GM21717 (cell line): ENCODE data around the gene C1D.

Experiments
- ATAC-seq: cut with Tn5 transposase; IDR thresholded peaks from one replicate; pipeline ENCODE4 v1.9.1; 2021; ENCODE audit warnings: mild to moderate bottlenecking, moderate library complexity; ENCODE audit not compliant: unreplicated experiment

Gene C1D

GRCh38 chr2:68059784-68060525, 2.8 kb downstream of the C1D start:
- no peak for ATAC-seq

DNA sequence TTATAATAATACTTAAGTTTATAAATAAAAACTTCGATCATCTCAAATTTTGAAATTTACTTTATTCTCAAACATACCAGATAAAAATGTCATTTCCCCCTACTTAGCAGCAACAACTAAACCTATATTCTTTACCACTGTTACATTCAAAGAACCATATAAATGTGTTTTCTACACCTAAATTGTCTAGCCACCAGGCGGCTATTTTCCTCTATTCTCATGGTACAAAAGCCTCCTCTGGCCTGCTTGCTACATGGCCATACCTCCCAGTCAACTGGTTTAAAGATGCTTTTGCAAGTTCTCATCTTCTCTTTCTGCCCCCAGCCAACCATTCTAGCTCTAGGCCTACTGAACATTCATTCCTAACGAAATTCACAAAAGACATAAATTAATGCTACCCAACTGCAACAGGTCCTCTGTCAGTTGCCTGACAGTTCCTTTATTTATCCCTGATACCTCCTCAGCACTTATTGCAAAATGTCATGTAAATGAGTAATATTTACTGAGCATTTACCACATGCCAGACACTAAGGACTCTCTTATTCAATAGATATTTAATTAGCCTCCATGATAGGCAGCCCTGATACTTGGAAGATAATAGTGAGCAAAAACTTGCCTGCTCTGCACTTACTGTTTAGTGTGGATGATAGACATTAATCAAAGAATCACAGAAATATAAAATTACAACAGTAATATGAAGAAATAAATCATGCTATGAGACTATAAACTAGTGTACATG, 5.0 kb downstream of the C1D start:
- no peak for ATAC-seq

DNA sequence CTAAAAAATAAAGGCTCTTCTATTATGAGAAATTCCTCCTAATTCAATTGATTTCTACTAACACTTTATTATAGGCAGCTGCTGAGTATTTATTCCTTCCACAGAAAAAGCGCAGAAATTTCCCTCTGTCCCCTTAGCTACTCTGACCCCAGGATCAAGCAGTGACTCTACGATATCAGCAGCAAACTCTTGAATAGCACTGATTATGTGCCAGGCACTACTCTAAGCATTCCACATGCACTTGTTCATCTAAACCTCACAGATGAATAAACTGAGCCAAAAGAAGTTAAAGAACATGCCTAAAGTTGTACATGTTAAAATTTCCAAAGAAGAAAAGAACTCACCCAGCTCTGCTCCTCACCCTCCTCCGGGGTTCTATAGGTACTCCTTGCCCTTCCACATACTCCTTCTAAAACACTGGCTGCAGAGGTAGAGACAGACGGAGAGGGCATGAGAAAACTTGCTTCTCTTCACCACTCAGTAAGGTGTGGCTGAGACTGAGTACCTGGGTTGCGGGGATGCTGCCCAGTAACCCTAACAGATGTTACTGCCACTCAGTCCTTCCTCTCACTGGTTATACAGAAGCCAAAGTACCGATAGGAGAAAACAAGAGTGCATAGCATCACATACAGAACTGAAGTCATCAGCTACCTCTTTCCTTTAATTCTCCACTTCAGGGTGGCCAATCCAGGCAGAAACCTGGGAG, 9.9 kb downstream of the C1D start:
- no peak for ATAC-seq

DNA sequence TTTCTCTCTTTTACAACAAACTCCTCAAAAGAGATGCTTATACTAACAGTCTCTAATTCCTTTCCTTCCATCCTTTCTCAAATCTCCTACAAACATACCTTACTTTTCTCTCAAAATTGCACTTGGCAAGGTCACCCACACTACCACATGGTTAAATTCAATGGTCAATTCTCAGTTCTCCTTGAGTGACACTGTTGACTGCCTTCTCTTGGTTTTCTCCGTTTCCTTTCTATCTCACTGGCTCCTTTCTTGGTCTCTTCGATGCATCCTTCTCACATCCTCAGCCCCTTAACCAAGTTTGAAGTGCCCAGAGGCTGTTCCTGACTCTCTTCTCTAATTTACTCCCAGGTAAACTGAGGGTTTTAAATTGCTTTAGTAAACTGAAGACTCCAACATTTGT, 12.5 kb downstream of the C1D start:
- no peak for ATAC-seq

DNA sequence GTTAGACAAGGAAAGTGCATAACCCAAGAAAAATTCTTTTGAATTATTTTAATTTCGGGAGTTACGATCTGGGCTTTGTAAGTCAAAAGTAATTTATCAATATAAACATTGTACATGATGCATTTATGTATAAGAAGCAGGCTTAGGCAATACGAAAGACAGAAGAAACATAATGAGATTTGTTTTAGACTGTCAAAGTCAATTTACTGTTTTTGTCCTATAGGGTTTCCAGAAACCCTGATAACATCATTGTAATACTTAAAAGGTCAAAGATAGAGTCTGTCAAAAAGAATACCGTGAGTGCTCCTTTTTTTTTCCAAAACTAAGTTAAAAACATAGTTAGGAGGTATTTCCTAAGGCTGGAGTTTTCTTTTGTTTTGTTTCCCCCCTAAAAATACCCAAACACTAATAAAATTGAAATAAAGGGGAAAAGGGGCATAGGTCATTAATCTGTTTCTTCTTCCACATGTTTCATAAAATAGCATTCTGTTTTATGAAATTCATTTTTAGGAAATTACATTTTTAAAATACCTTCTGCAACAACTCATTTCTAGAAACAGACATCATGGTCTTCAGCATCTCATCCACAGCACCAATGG, 16.1 kb downstream of the C1D start:
- ATAC-seq: no peak

GRCh38 chr2:68046224-68046623, 16.6 kb downstream of the C1D start:
- no peak for ATAC-seq

- ATAC-seq: no peak
Observed at GRCh38 chr2:68045342-68045741, 17.5 kb downstream of the C1D start.

DNA sequence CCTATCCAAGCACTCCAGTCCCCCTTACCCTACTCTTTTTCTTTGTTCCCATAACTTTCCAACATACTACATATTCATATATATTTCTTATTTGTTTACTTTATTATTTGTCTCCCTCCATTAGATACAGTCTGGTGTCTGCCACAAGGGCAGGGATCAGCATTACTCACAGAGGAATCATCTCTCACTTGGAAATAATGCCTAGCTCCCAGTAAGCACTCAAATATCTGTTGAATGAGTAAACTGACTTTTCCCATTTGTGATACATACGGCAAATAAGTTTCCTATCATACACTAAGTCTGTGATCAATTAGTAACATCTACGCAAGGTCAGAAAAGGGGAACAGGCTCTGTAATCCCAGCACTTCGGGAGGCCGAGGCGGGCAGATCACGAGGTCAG, 18.7 kb downstream of the C1D start:
- no peak for ATAC-seq

GRCh38 chr2:68043695-68044094, 19.1 kb downstream of the C1D start:
- no peak for ATAC-seq

- no peak for ATAC-seq
Observed at GRCh38 chr2:68043032-68043431, 19.8 kb downstream of the C1D start.

DNA sequence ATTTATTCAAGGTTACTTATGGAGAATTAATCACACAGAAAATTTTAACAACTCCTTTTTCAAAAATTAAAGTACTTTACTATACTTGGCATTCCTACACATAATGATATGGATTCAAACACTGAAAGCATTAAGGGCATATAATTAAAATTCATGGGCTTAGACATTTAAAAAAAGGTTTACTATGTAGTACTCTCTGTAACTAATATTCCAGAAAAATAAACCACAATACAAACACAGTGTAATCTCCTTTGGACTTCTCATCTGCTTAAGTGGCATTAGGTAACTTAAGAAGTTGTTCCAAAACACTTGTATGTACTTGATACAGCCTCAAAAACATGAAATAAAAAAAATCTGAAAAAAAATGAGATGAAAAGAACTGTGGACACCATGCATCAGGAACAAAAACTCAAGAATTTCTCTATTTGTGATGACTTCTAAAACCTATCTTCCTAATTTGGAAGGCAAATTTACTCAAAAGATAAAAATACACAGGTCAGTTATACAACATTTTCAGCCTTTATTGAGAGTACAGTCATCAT, 21.0 kb downstream of the C1D start:
- ATAC-seq: no peak

- no peak for ATAC-seq
Observed at GRCh38 chr2:68040078-68040477, 22.7 kb downstream of the C1D start.

DNA sequence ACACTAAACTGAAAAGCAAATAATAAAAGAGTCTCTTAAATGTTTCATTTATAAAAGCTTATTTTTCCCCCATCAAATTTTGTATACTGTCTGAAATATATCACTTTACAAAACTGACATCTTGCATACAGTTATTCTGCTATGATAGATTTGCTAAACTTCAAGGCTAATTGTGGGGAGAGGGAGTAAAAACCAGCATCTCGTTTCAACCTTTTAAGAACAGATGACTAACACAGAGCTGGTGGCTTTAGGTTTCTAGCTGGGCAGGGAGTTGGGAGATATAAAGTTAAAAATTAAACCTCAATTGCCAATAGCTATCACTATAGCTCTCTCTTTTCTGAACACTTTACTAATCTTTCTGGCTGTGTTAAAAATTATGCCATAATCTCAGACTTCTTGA, 23.5 kb downstream of the C1D start:
- ATAC-seq: no peak

- ATAC-seq: no peak
Observed at GRCh38 chr2:68032702-68033101, 30.1 kb downstream of the C1D start.

GRCh38 chr2:68031542-68032160, 31.2 kb downstream of the C1D start:
- ATAC-seq: peak; percentile 56

DNA sequence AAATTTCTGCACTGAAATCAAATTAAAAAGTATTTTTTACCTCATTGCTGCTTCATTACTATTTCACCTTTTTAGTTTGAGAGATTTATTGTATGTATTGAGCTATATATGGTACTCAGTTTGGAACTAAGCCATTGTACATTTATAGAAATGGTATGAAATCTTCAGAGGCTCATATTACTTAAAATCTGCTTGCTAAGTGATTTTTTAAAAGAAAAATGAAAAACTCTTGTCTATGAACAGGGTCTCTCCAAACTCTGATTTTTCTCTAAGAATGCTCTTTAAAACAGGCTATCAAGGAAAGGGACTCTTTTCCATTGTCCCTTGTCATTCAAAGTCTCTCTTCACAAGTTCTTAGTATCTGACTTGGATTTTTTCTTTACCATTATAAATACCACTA, 31.8 kb downstream of the C1D start:
- no peak for ATAC-seq

- ATAC-seq: no peak
Observed at GRCh38 chr2:68030529-68030928, 32.3 kb downstream of the C1D start.

- ATAC-seq: no peak
Observed at GRCh38 chr2:68027959-68028358, 34.8 kb downstream of the C1D start.

GRCh38 chr2:68024450-68024849, 38.4 kb downstream of the C1D start:
- ATAC-seq: no peak

DNA sequence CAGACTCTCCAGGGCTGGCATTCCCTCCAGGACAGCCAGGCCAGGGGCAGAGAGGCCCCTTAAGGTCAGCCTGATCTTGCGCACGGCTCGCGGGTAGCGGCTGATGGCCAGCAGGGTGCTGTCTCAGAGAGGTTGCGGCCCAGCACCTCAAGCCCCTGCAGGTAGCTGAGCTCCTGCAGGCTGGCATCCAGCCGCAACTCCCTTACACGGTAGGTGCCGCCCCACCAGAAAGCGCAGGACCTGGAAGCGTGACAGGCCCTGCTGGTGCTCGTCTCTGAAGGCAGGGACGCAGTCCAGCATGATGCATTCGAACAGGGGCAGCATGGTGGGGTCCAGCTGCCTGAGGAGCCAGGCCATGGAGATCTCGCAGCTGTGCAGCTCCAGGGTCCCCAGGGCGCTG, 38.9 kb downstream of the C1D start:
- ATAC-seq: no peak

GRCh38 chr2:68018727-68019126, 44.1 kb downstream of the C1D start:
- no peak for ATAC-seq
